ENCODE results near the gene MAPK8IP1. TPM values are rescaled to one million over a fixed set of nuclear protein-coding genes. Genes with fewer than 3 reads are reported as not detected.

The MAPK8IP1 gene
- total and polyA plus RNA-seq, 8 donors = 21.3 to 49.7 (median 33.5) TPM

- TF ChIP-seq CTCF (IDR thresholded peaks at IDR 0.05) = no peak
- ATAC-seq = no peak
- Histone ChIP-seq H3K9me3 (no peaks in the 10 kb centered on the region), H3K27me3 (no peaks in the 10 kb centered on the region), H3K4me3 (no peak overlapping the region), H3K27ac (no peak overlapping the region), H3K4me1 (peaks cover 10 to 12% (median 11%) of the 10 kb centered on the region in 3 donors), H3K36me3 (peaks cover 0 to 8% (median 0%) of the 10 kb centered on the region in 3 donors)
- 92 to 93% methylated on average over 6 of the region's 6 CpGs for WGBS, 2 donors
- intact Hi-C loops (cut with DNase I) = no loop called here
- no peak for DNase-seq
- FAIRE-seq = no peak
Observed at GRCh38 chr11:45924927-45925326, 39.5 kb downstream of the MAPK8IP1 start.

- Histone ChIP-seq H3K27ac (no peak overlapping the region), H3K27me3 (no peaks in the 10 kb centered on the region), H3K36me3 (peaks cover 0 to 8% (median 0%) of the 10 kb centered on the region in 3 donors), H3K4me1 (peaks cover 10 to 12% (median 11%) of the 10 kb centered on the region in 3 donors), H3K9me3 (no peaks in the 10 kb centered on the region), H3K4me3 (no peak overlapping the region)
- no peak for TF ChIP-seq CTCF (IDR thresholded peaks at IDR 0.05)
- DNase-seq (no peak), FAIRE-seq (no peak), ATAC-seq (no peak)
- WGBS, 2 donors = 85% methylated on average over 3 of the region's 3 CpGs
- intact Hi-C loops (cut with DNase I) = no loop called here
Observed at GRCh38 chr11:45925550-45925949, 40.1 kb downstream of the MAPK8IP1 start.

GRCh38 chr11:45926001-45926401, 40.5 kb downstream of the MAPK8IP1 start:
- no peak for FAIRE-seq
- no peak for TF ChIP-seq CTCF (IDR thresholded peaks at IDR 0.05)
- Histone ChIP-seq H3K4me3 (no peak overlapping the region), H3K9me3 (no peaks in the 10 kb centered on the region), H3K27ac (no peak overlapping the region), H3K27me3 (no peaks in the 10 kb centered on the region), H3K36me3 (peaks cover 0 to 8% (median 0%) of the 10 kb centered on the region in 3 donors), H3K4me1 (peaks cover 8 to 9% (median 8%) of the 10 kb centered on the region in 3 donors)
- WGBS, 2 donors = 82 to 89% methylated on average over 12 of the region's 12 CpGs
- intact Hi-C loops (cut with DNase I) = no loop called here
- peak in 2 of 6 donors; percentile 9 to 75 for DNase-seq
- no peak for ATAC-seq

GRCh38 chr11:45926536-45927331, 41.3 kb downstream of the MAPK8IP1 start:
- WGBS, 2 donors = 88 to 90% methylated on average over 12 of the region's 12 CpGs
- intact Hi-C loops (cut with DNase I) = no loop called here
- Histone ChIP-seq H3K9me3 (no peaks in the 10 kb centered on the region), H3K27ac (no peak overlapping the region), H3K36me3 (peaks cover 0 to 8% (median 0%) of the 10 kb centered on the region in 3 donors), H3K4me3 (no peak overlapping the region), H3K4me1 (peaks cover under 1 to 2% (median 1%) of the 10 kb centered on the region in 3 donors), H3K27me3 (no peaks in the 10 kb centered on the region)
- DNase-seq (peak in 2 of 6 donors; percentile 9 to 46), FAIRE-seq (no peak), ATAC-seq (no peak)
- TF ChIP-seq CTCF (IDR thresholded peaks at IDR 0.05) = no peak

GRCh38 chr11:45927332-45927683, 41.9 kb downstream of the MAPK8IP1 start:
- H3K4me1 ChIP-seq = no peaks in the 10 kb centered on the region
- WGBS, 2 donors = 77 to 87% methylated on average over 15 of the region's 15 CpGs
- peak in 2 of 6 donors; percentile 9 to 68 for DNase-seq
- ATAC-seq = no peak
- intact Hi-C loops (cut with DNase I) = no loop called here
- no peaks in the 10 kb centered on the region for H3K27me3 ChIP-seq
- peaks cover 0 to 8% (median 0%) of the 10 kb centered on the region in 3 donors for H3K36me3 ChIP-seq
- no peaks in the 10 kb centered on the region for H3K9me3 ChIP-seq
- H3K4me3 ChIP-seq = no peak overlapping the region
- TF ChIP-seq CTCF (IDR thresholded peaks at IDR 0.05) = no peak
- H3K27ac ChIP-seq = no peak overlapping the region
- FAIRE-seq = no peak
